ENCODE data around the gene TTYH2.

TTYH2 gene

GRCh38 chr17:74241431-74241830 is 28.1 kb downstream of the TTYH2 start:
- DNase-seq (ENCODE audit: insufficient read length, low spot score) (no peak), FAIRE-seq (no peak)
- TF ChIP-seq PAX5 (IDR thresholded peaks at IDR 0.05; ENCODE audit: insufficient read depth, low read length, severe bottlenecking): no peak

- no peak for DNase-seq (ENCODE audit: insufficient read length, low spot score)
- no peak for FAIRE-seq
- TF ChIP-seq TAF1 (IDR thresholded peaks at IDR 0.05; ENCODE audit: low read depth, low read length): no peak
- TF ChIP-seq POU2F2 (IDR thresholded peaks at IDR 0.05; ENCODE audit: low read depth, low read length): no peak
- TF ChIP-seq POLR2A (IDR thresholded peaks at IDR 0.05; ENCODE audit: low read depth, low read length): no peak
- no peak for TF ChIP-seq SPI1 (IDR thresholded peaks at IDR 0.05; ENCODE audit: low read depth, low read length)
- TF ChIP-seq POLR2AphosphoS5 (IDR thresholded peaks at IDR 0.05; ENCODE audit: low read depth, low read length): no peak
- no peak for TF ChIP-seq PAX5 (IDR thresholded peaks at IDR 0.05; ENCODE audit: insufficient read depth, low read length, severe bottlenecking)
Measured at GRCh38 chr17:74241847-74242246, 28.5 kb downstream of the TTYH2 start.

- no peak for TF ChIP-seq POLR2A (IDR thresholded peaks at IDR 0.05; ENCODE audit: low read depth, low read length)
- TF ChIP-seq SPI1 (IDR thresholded peaks at IDR 0.05; ENCODE audit: low read depth, low read length): no peak
- TF ChIP-seq POU2F2 (IDR thresholded peaks at IDR 0.05; ENCODE audit: low read depth, low read length): no peak
- TF ChIP-seq PAX5 (IDR thresholded peaks at IDR 0.05; ENCODE audit: insufficient read depth, low read length, severe bottlenecking): no peak
- no peak for DNase-seq (ENCODE audit: insufficient read length, low spot score)
Measured at GRCh38 chr17:74243013-74243755, 29.8 kb downstream of the TTYH2 start.

GRCh38 chr17:74244128-74244527 is 30.8 kb downstream of the TTYH2 start:
- DNase-seq (ENCODE audit: insufficient read length, low spot score) (no peak), FAIRE-seq (no peak)
- TF ChIP-seq SPI1 (IDR thresholded peaks at IDR 0.05; ENCODE audit: low read depth, low read length) (no peak), POLR2A (IDR thresholded peaks at IDR 0.05; ENCODE audit: low read depth, low read length) (no peak), TAF1 (IDR thresholded peaks at IDR 0.05; ENCODE audit: low read depth, low read length) (no peak), POLR2AphosphoS5 (IDR thresholded peaks at IDR 0.05; ENCODE audit: low read depth, low read length) (no peak), POU2F2 (IDR thresholded peaks at IDR 0.05; ENCODE audit: low read depth, low read length) (no peak), PAX5 (IDR thresholded peaks at IDR 0.05; ENCODE audit: insufficient read depth, low read length, severe bottlenecking) (no peak)

More at GRCh38 chr17:74243013-74243755, 29.8 kb downstream of the TTYH2 start:
- FAIRE-seq: no peak

- TF ChIP-seq POLR2AphosphoS5 (IDR thresholded peaks at IDR 0.05; ENCODE audit: low read depth, low read length) (no peak), POU2F2 (IDR thresholded peaks at IDR 0.05; ENCODE audit: low read depth, low read length) (no peak), TAF1 (IDR thresholded peaks at IDR 0.05; ENCODE audit: low read depth, low read length) (no peak), SPI1 (IDR thresholded peaks at IDR 0.05; ENCODE audit: low read depth, low read length) (no peak), POLR2A (IDR thresholded peaks at IDR 0.05; ENCODE audit: low read depth, low read length) (no peak), PAX5 (IDR thresholded peaks at IDR 0.05; ENCODE audit: insufficient read depth, low read length, severe bottlenecking) (no peak)
- DNase-seq (ENCODE audit: insufficient read length, low spot score) (no peak), FAIRE-seq (no peak)
Measured at GRCh38 chr17:74244548-74244947, 31.2 kb downstream of the TTYH2 start.

- DNase-seq (ENCODE audit: insufficient read length, low spot score): no peak
- no peak for TF ChIP-seq POU2F2 (IDR thresholded peaks at IDR 0.05; ENCODE audit: low read depth, low read length)
- no peak for FAIRE-seq
Measured at GRCh38 chr17:74245145-74245831, 31.9 kb downstream of the TTYH2 start.

- DNase-seq (ENCODE audit: insufficient read length, low spot score) (no peak), FAIRE-seq (no peak)
Measured at GRCh38 chr17:74245871-74246270, 32.5 kb downstream of the TTYH2 start.

GRCh38 chr17:74249590-74250270 is 36.4 kb downstream of the TTYH2 start:
- FAIRE-seq: no peak
- no peak for DNase-seq (ENCODE audit: insufficient read length, low spot score)
- TF ChIP-seq PAX5 (IDR thresholded peaks at IDR 0.05; ENCODE audit: insufficient read depth, low read length, severe bottlenecking) (no peak), SPI1 (IDR thresholded peaks at IDR 0.05; ENCODE audit: low read depth, low read length) (no peak)

More at GRCh38 chr17:74245871-74246270, 32.5 kb downstream of the TTYH2 start:
- no peak for TF ChIP-seq PAX5 (IDR thresholded peaks at IDR 0.05; ENCODE audit: insufficient read depth, low read length, severe bottlenecking)
- TF ChIP-seq POLR2A (IDR thresholded peaks at IDR 0.05; ENCODE audit: low read depth, low read length): no peak
- no peak for TF ChIP-seq TAF1 (IDR thresholded peaks at IDR 0.05; ENCODE audit: low read depth, low read length)
- TF ChIP-seq POU2F2 (IDR thresholded peaks at IDR 0.05; ENCODE audit: low read depth, low read length): no peak
- no peak for TF ChIP-seq POLR2AphosphoS5 (IDR thresholded peaks at IDR 0.05; ENCODE audit: low read depth, low read length)
- no peak for TF ChIP-seq SPI1 (IDR thresholded peaks at IDR 0.05; ENCODE audit: low read depth, low read length)

- TF ChIP-seq SPI1 (IDR thresholded peaks at IDR 0.05; ENCODE audit: low read depth, low read length): no peak
- no peak for TF ChIP-seq POU2F2 (IDR thresholded peaks at IDR 0.05; ENCODE audit: low read depth, low read length)
- TF ChIP-seq PAX5 (IDR thresholded peaks at IDR 0.05; ENCODE audit: insufficient read depth, low read length, severe bottlenecking): no peak
- TF ChIP-seq POLR2AphosphoS5 (IDR thresholded peaks at IDR 0.05; ENCODE audit: low read depth, low read length): no peak
- no peak for TF ChIP-seq TAF1 (IDR thresholded peaks at IDR 0.05; ENCODE audit: low read depth, low read length)
- no peak for TF ChIP-seq POLR2A (IDR thresholded peaks at IDR 0.05; ENCODE audit: low read depth, low read length)
- DNase-seq (ENCODE audit: insufficient read length, low spot score) (no peak), FAIRE-seq (no peak)
Measured at GRCh38 chr17:74250324-74250995, 37.1 kb downstream of the TTYH2 start.

All from GM12891 (cell line).